ENCODE data around the gene WDR70. TPM values are rescaled to one million over a fixed set of nuclear protein-coding genes. Genes with fewer than 3 reads are reported as not detected.
A peak's percentile ranks its signal among the peaks of the same experiment; 100 is the strongest.

The WDR70 gene
- total RNA-seq, 1 experiment from 2014 or later: 30.0 TPM

DNA sequence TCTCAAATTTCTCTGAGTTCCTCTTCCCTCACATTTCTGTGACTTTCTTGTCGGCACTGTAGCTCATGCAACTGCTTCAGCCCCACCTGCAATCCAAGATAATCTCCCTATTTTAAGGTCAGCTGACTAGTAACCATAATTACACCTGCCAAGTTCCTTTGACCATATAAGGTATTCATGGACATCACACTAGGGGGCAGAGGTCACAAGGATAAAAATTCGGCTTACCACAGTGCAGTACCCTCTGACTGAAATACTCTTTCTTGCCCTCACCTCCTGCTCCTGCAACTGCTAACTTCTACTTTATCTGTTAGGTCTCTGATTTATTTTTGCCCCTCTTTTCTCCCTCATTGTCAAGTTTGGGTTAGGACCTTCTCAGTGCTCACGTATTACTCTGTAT lies 316.5 kb downstream of the WDR70 start:
- no peaks in the 10 kb centered on the region for H3K36me3 Mint-ChIP-seq (ENCODE audit: insufficient read depth, unreplicated experiment)
- H3K27me3 Mint-ChIP-seq (ENCODE audit: unreplicated experiment): no peaks in the 10 kb centered on the region
- TF ChIP-seq, protein P1, sequence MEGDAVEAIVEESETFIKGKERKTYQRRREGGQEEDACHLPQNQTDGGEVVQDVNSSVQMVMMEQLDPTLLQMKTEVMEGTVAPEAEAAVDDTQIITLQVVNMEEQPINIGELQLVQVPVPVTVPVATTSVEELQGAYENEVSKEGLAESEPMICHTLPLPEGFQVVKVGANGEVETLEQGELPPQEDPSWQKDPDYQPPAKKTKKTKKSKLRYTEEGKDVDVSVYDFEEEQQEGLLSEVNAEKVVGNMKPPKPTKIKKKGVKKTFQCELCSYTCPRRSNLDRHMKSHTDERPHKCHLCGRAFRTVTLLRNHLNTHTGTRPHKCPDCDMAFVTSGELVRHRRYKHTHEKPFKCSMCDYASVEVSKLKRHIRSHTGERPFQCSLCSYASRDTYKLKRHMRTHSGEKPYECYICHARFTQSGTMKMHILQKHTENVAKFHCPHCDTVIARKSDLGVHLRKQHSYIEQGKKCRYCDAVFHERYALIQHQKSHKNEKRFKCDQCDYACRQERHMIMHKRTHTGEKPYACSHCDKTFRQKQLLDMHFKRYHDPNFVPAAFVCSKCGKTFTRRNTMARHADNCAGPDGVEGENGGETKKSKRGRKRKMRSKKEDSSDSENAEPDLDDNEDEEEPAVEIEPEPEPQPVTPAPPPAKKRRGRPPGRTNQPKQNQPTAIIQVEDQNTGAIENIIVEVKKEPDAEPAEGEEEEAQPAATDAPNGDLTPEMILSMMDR (IDR thresholded peaks at IDR 0.05; ENCODE audit: unreplicated experiment): no peak
- no peak for DNase-seq
- no peak overlapping the region for H3K4me3 Mint-ChIP-seq (ENCODE audit: low read depth, unreplicated experiment)
- no TSS peak for BruUV-seq (replicated peaks)
- H3K27ac Mint-ChIP-seq (ENCODE audit: unreplicated experiment): no peak overlapping the region
- peaks cover 3% of the 10 kb centered on the region for H3K9me3 Mint-ChIP-seq (ENCODE audit: low read depth, unreplicated experiment)
- intact Hi-C loops (cut with micrococcal nuclease; ENCODE audit: unreplicated experiment): no loop called here
- CTCF ChIA-PET: interaction anchor here (1.6 kb wide), 2 partner anchors 27 to 282 kb away, joined by 3 to 5 read pairs; no protein-coding TSS in a partner anchor
- H3K4me1 Mint-ChIP-seq (ENCODE audit: low read depth, unreplicated experiment): peaks cover 21% of the 10 kb centered on the region

DNA sequence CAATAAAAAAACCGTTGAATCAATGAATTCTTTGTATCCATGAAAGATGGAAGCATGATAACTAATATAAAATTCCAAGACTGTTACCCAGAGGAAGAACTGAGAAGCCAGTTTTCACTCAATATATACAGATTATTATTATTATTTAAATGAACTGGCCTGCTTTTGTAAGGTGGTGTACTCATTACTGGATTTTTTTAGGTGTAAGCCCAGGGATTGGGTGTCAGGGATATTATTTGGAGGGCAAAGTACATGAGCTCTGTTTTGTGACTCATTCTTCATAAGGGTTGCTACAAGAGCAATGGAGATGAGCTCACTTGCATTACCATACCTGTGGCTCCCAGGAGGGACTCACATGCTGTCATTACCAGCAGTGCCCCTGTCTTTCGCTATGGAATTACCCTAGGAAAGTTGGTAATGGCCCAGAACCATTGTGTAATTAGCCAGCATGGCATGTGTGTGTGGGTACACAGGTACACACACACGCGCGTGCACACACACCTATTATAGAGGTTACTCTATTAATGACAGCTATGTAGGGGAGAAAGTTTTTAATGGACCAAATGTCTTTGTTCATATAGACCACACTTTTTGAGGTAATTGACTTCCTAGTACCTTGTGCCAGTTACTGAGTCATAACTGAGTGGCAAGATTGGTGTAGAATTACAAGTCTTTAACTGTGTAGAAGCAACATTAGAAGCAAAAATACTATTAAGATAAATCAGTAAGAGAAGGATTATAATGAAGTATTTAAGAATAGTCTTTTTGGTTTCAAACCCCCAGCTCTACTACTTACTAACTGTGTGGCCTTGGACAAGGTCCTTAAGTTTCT lies 317.3 kb downstream of the WDR70 start:
- Mint-ChIP-seq H3K4me1 (ENCODE audit: low read depth, unreplicated experiment) (peaks cover 21% of the 10 kb centered on the region), H3K9me3 (ENCODE audit: low read depth, unreplicated experiment) (peaks cover 3% of the 10 kb centered on the region), H3K27ac (ENCODE audit: unreplicated experiment) (peak overlapping the region; percentile 19), H3K36me3 (ENCODE audit: insufficient read depth, unreplicated experiment) (no peaks in the 10 kb centered on the region), H3K4me3 (ENCODE audit: low read depth, unreplicated experiment) (no peak overlapping the region), H3K27me3 (ENCODE audit: unreplicated experiment) (no peaks in the 10 kb centered on the region)
- BruUV-seq (replicated peaks): no TSS peak
- TF ChIP-seq, protein P1 (IDR thresholded peaks at IDR 0.05; ENCODE audit: unreplicated experiment): no peak
- DNase-seq: peak; percentile 33
- CTCF ChIA-PET: interaction anchor here (1.6 kb wide), 2 partner anchors 28 to 283 kb away, joined by 3 to 5 read pairs; no protein-coding TSS in a partner anchor
- intact Hi-C loops (cut with micrococcal nuclease; ENCODE audit: unreplicated experiment): no loop called here

DNA sequence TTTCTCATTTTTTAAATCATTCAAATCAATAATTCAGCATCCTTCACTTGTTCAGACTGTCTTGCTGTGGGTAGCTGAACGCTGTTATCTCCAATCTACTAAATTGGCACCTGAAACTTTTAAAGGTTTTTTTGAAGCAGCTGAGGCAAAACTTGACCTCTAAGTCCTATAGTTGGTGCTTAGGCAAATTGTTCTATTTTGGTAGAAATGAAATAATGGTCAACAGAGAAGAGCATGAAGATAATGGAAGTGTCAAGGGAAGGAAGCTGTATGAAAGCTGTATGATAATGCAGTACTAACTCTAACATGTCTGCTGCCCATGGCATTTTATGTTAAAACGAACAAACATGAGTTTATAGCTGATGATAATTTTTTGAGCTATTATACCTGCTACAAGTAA lies 322.8 kb downstream of the WDR70 start:
- Mint-ChIP-seq H3K27ac (ENCODE audit: unreplicated experiment) (no peak overlapping the region), H3K27me3 (ENCODE audit: unreplicated experiment) (no peaks in the 10 kb centered on the region), H3K9me3 (ENCODE audit: low read depth, unreplicated experiment) (no peaks in the 10 kb centered on the region), H3K4me3 (ENCODE audit: low read depth, unreplicated experiment) (no peak overlapping the region), H3K36me3 (ENCODE audit: insufficient read depth, unreplicated experiment) (no peaks in the 10 kb centered on the region), H3K4me1 (ENCODE audit: low read depth, unreplicated experiment) (peaks cover 5% of the 10 kb centered on the region)
- no TSS peak for BruUV-seq (replicated peaks)
- intact Hi-C loops (cut with micrococcal nuclease; ENCODE audit: unreplicated experiment): no loop called here
- CTCF ChIA-PET: no interaction called here
- DNase-seq: no peak
- TF ChIP-seq, protein P1 (IDR thresholded peaks at IDR 0.05; ENCODE audit: unreplicated experiment): no peak

DNA sequence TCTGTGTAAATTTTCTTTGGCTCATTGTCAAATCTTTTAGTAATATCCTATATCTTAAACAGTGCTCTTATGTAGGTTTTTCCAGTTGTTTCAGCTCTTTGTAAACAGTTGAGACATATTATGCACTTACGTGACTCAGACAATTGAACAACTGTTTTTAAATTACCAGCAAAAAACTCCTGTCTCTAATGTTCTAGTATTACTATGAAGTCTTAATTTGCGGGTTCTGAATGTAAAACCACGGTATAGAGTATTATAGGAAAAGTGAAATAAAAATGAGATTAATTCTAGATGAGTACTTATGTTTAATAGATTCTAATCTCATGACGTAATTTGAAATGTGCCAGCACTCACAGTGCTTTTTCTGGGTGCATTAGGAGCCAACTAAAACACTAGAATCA lies 324.7 kb downstream of the WDR70 start:
- CTCF ChIA-PET: no interaction called here
- intact Hi-C loops (cut with micrococcal nuclease; ENCODE audit: unreplicated experiment): no loop called here
- TF ChIP-seq, protein P1 (IDR thresholded peaks at IDR 0.05; ENCODE audit: unreplicated experiment): no peak
- no TSS peak for BruUV-seq (replicated peaks)
- Mint-ChIP-seq H3K9me3 (ENCODE audit: low read depth, unreplicated experiment) (no peaks in the 10 kb centered on the region), H3K27me3 (ENCODE audit: unreplicated experiment) (no peaks in the 10 kb centered on the region), H3K36me3 (ENCODE audit: insufficient read depth, unreplicated experiment) (no peaks in the 10 kb centered on the region), H3K4me1 (ENCODE audit: low read depth, unreplicated experiment) (no peaks in the 10 kb centered on the region), H3K27ac (ENCODE audit: unreplicated experiment) (no peak overlapping the region), H3K4me3 (ENCODE audit: low read depth, unreplicated experiment) (no peak overlapping the region)
- DNase-seq: no peak
